Esophagus squamous epithelium (tissue), 5 donors: ENCODE data around the gene PGAP6. TPM values are rescaled to one million over a fixed set of nuclear protein-coding genes. Genes with fewer than 3 reads are reported as not detected.

ENCODE experiments used
- DNase-seq: peaks from one replicate; lab custom pipeline; 2025; lab: John Stamatoyannopoulos, UW
- H3K27ac ChIP-seq, 4 donors: fragments of 200-600 bp; sonication (generic); one replicate each; pipeline ENCODE4 v1.5.1; 2016 to 2019; ENCODE audit warnings: mild to moderate bottlenecking in 1 of 4
- H3K27me3 ChIP-seq, 4 donors: fragments of 200-600 bp; sonication (generic); 1 replicate in 3 of 4; 2 replicates in 1 of 4; pipeline versions ENCODE4 v1.5.1 to v1.6.0; 2017 to 2021; ENCODE audit warnings: antibody characterized with exemption in 1 of 4
- H3K36me3 ChIP-seq, 3 donors: fragments of 200-600 bp; sonication (generic); one replicate each; pipeline ENCODE4 v1.5.1; 2016 to 2019
- H3K4me1 ChIP-seq, 3 donors: fragments of 200-600 bp; sonication (generic); one replicate each; pipeline ENCODE4 v1.5.1; 2017 to 2019
- H3K4me3 ChIP-seq, 4 donors: fragments of 200-600 bp; sonication (generic); 1 replicate in 3 of 4; 2 replicates in 1 of 4; pipeline ENCODE4 v1.5.1; 2016 to 2019; ENCODE audit warnings: mild to moderate bottlenecking in 2 of 4, moderate library complexity in 1 of 4
- H3K9me3 ChIP-seq, 3 donors: fragments of 200-600 bp; sonication (generic); one replicate each; pipeline ENCODE4 v1.5.1; 2016 to 2019
- CTCF ChIP-seq, 6 experiments: fragments of 450-650 bp in 4 of 6; fragments of 200-600 bp in 2 of 6; sonication (generic) in 2 of 6; IDR thresholded peaks; one replicate each; pipeline ENCODE4 v1.5.1; 2016 to 2019; ENCODE audit warnings: antibody characterized with exemption in 6 of 6, mild to moderate bottlenecking in 4 of 6, moderate library complexity in 4 of 6
- POLR2A ChIP-seq, 4 donors: fragments of 450-650 bp; IDR thresholded peaks; one replicate each; pipeline ENCODE4 v1.6.1; 2017; ENCODE audit warnings: antibody characterized with exemption in 4 of 4, mild to moderate bottlenecking in 4 of 4, moderate library complexity in 3 of 4
- WGBS, 2 donors: methylation state at CpG; one replicate each; pipeline ENCODE4 v1.1.5; 2018; 5-methylcytosine and 5-hydroxymethylcytosine counted together
- intact Hi-C: fragments of 100-400 bp; cut with DNase I; formaldehyde crosslinking; loops from one replicate; pipeline ENCODE4 v1.15.0; 2022
- total RNA-seq, 4 donors: library from RNA; depleted of rRNA; stranded (reverse); fragments of >200 nt; gene quantifications; one replicate each; pipeline ENCODE4 v1.1.0, GENCODE V29; 2016
- donor health status: DM: yes; HTN: yes; CAD: no.

The PGAP6 gene
- total RNA-seq, 4 donors from 2014 or later, result 23.5 to 31.7 (median 27.6) TPM

GRCh38 chr16:372302-372983, 9.3 kb downstream of the PGAP6 start:
- Histone ChIP-seq H3K27ac (no peak overlapping the region), H3K27me3 (no peaks in the 10 kb centered on the region), H3K36me3 (peaks cover 10 to 80% (median 24%) of the 10 kb centered on the region in 3 donors), H3K4me3 (no peak overlapping the region), H3K9me3 (no peaks in the 10 kb centered on the region), H3K4me1 (peaks cover 16 to 25% (median 16%) of the 10 kb centered on the region in 3 donors)
- intact Hi-C loops, result no loop called here
- 83 to 94% methylated on average over 5 to 9 of the region's 19 CpGs for WGBS, 2 donors
- no peak for DNase-seq
- TF ChIP-seq POLR2A (IDR thresholded peaks at IDR 0.05) (no peak), CTCF (IDR thresholded peaks at IDR 0.05) (no peak)

GRCh38 chr16:371515-372301, 10.1 kb downstream of the PGAP6 start:
- WGBS, 2 donors, result 92 to 98% methylated on average over 8 to 16 of the region's 31 CpGs
- intact Hi-C loops, result no loop called here
- no peak for DNase-seq
- TF ChIP-seq POLR2A (IDR thresholded peaks at IDR 0.05) (no peak), CTCF (IDR thresholded peaks at IDR 0.05) (no peak)
- H3K27ac ChIP-seq, result peak overlapping the region in 1 of 4 donors; percentile 77
- peaks cover 16 to 25% (median 16%) of the 10 kb centered on the region in 3 donors for H3K4me1 ChIP-seq
- no peaks in the 10 kb centered on the region for H3K9me3 ChIP-seq
- H3K4me3 ChIP-seq, result no peak overlapping the region
- peaks cover 14 to 80% (median 26%) of the 10 kb centered on the region in 3 donors for H3K36me3 ChIP-seq
- H3K27me3 ChIP-seq, result no peaks in the 10 kb centered on the region

- Histone ChIP-seq H3K36me3 (peaks cover 14 to 80% (median 27%) of the 10 kb centered on the region in 3 donors), H3K4me3 (peak overlapping the region in 3 of 4 donors; percentile 54 to 73 (median 58)), H3K9me3 (no peaks in the 10 kb centered on the region), H3K4me1 (peaks cover 16 to 25% (median 16%) of the 10 kb centered on the region in 3 donors), H3K27me3 (no peaks in the 10 kb centered on the region), H3K27ac (peak overlapping the region; percentile 61 to 84 (median 76))
- DNase-seq, result no peak
- intact Hi-C loops, result no loop called here
- no peak for TF ChIP-seq CTCF (IDR thresholded peaks at IDR 0.05)
- no peak for TF ChIP-seq POLR2A (IDR thresholded peaks at IDR 0.05)
- WGBS, 2 donors, result 47 to 51% methylated on average over 4 to 5 of the region's 10 CpGs
Observed at GRCh38 chr16:370979-371514, 10.7 kb downstream of the PGAP6 start.

GRCh38 chr16:370443-370842, 11.3 kb downstream of the PGAP6 start, which contains the start of gene MRPL28:
Gene MRPL28 (minus strand): TSS chr16:370538. CDS start chr16:370218, 320 bp downstream.
- 2 to 4% methylated on average over 11 to 14 of the region's 30 CpGs for WGBS, 2 donors
- no peaks in the 10 kb centered on the region for H3K9me3 ChIP-seq
- peak within 1 kb of the TSS; percentile 42 to 73 (median 56) for H3K4me3 ChIP-seq
- DNase-seq, result peak; percentile 82
- H3K27ac ChIP-seq, result peak within 1 kb of the TSS; percentile 61 to 84 (median 76)
- peaks cover 16 to 25% (median 16%) of the 10 kb centered on the region in 3 donors for H3K4me1 ChIP-seq
- intact Hi-C loops, result no loop called here
- H3K27me3 ChIP-seq, result no peaks in the 10 kb centered on the region
- TF ChIP-seq CTCF (IDR thresholded peaks at IDR 0.05), result no peak
- TF ChIP-seq POLR2A (IDR thresholded peaks at IDR 0.05), result no peak
- peaks cover 14 to 77% (median 27%) of the 10 kb centered on the region in 3 donors for H3K36me3 ChIP-seq
